ENCODE measurements around the gene GRN. TPM values are rescaled to one million over a fixed set of nuclear protein-coding genes. Genes with fewer than 3 reads are reported as not detected.

Gene GRN
- total and polyA plus RNA-seq, 2 of the 8 experiments (the other 6 are each of a cell fraction or from before 2014, with no cell fraction given): 108 to 387 TPM

DNA sequence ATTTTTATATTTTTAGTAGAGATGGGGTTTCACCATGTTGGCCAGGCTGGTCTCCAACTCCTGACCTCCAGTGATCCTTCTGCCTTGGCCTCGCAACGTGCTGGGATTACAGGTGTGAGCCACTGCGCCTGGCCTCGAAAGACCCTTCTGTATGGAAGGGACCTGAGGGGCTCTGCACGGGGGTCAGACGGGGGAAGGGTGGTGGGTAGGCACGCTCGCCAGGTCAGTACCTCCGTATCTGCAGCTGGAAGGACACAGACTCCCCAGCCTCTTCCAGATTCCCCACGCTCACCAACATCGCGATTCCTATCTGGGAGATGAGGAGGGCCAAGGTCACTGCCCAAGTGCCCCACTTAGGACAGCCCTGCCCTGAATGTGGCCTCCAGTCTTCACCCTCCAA, 31.7 kb downstream of the GRN start:
- Histone ChIP-seq H3K4me3 (ENCODE audit: extremely low read depth in 1 of 4, insufficient read depth in 2 of 4, low read depth in 3 of 4, low read length in 4 of 4) (no peak overlapping the region), H3K4me1 (replicated peaks in 1 of 4; ENCODE audit: control insufficient read depth in 3 of 4, insufficient read depth in 4 of 4, low read length in 3 of 4) (peaks cover 4 to 20% (median 14%) of the 10 kb centered on the region in 4 experiments; a peak in 6 of 7 replicates), H2BK20ac (ENCODE audit: low read length) (no peak overlapping the region), H2BK15ac (ENCODE audit: low read length) (no peak overlapping the region), H4K20me1 (replicated peaks in 1 of 2; ENCODE audit: control insufficient read depth in 1 of 2, insufficient read depth in 2 of 2, low read length in 2 of 2) (peaks cover 0 to 2% of the 10 kb centered on the region in 2 experiments), H3K79me2 (ENCODE audit: control insufficient read depth in 1 of 2, insufficient read depth in 2 of 2, low read length in 2 of 2) (no peaks in the 10 kb centered on the region), H2BK5ac (ENCODE audit: low read depth, low read length) (no peak overlapping the region), H2AFZ (ENCODE audit: low read length) (no peak overlapping the region), H3K4me2 (ENCODE audit: insufficient read depth in 1 of 2, low read depth in 2 of 2, low read length in 2 of 2) (no peak overlapping the region; a peak in 1 of 4 replicates), H3K27ac (ENCODE audit: low read depth, low read length) (no peak overlapping the region), H4K5ac (ENCODE audit: insufficient read length, low read depth, low read length) (no peak overlapping the region), H3K9me3 (ENCODE audit: insufficient read depth in 2 of 2, low read depth in 1 of 2, low read length in 1 of 2) (no peaks in the 10 kb centered on the region), H4K91ac (replicated peaks; ENCODE audit: insufficient read length, low read length) (no peak overlapping the region), H2BK120ac (replicated peaks; ENCODE audit: low read depth, low read length) (no peak overlapping the region), H3K4ac (replicated peaks; ENCODE audit: insufficient read length, low read depth, low read length) (no peak overlapping the region), H2BK12ac (ENCODE audit: low read depth, low read length) (no peak overlapping the region), H3K23me2 (ENCODE audit: low read depth, low read length) (peaks cover 5% of the 10 kb centered on the region; the same call in 1 of the 2 replicates), H3K56ac (replicated peaks; ENCODE audit: insufficient read length, low read depth, low read length) (no peak overlapping the region), H3K79me1 (ENCODE audit: low read depth, low read length) (no peaks in the 10 kb centered on the region), H2AK5ac (ENCODE audit: low read depth, low read length) (no peak overlapping the region), H3K23ac (ENCODE audit: insufficient read length) (no peak overlapping the region), H3K27me3 (replicated peaks in 1 of 4; ENCODE audit: control insufficient read depth in 3 of 4, extremely low read depth in 1 of 4, insufficient read depth in 3 of 4, low read length in 3 of 4) (no peaks in the 10 kb centered on the region; a peak in 1 of 7 replicates), H3K18ac (ENCODE audit: extremely low read depth, low read length) (no peak overlapping the region), H3K36me3 (ENCODE audit: control insufficient read depth in 2 of 4, insufficient read depth in 4 of 4, low read length in 3 of 4) (no peaks in the 10 kb centered on the region), H4K8ac (ENCODE audit: extremely low read depth, insufficient read depth, low read length) (no peak overlapping the region), H3K9ac (replicated peaks in 1 of 4; ENCODE audit: extremely low read depth in 1 of 4, low read depth in 3 of 4, low read length in 3 of 4) (no peak overlapping the region), H3K14ac (ENCODE audit: insufficient read length) (no peak overlapping the region)
- 97% methylated on average over 12 of the region's 12 CpGs; no CpG with 5 or more reads in 1 of the 2 experiments for WGBS, 2 experiments (ENCODE audit: extremely low coverage in 1 of 2, insufficient coverage in 1 of 2, insufficient read length in 1 of 2, insufficient replicate concordance in 2 of 2, low coverage in 1 of 2, low lambda C conversion rate in 2 of 2, missing lambda C conversion rate in 1 of 2)
- CTCF ChIA-PET (ENCODE audit: partially characterized antibody): interaction anchor here (0.7 to 13.8 kb wide), 11 partner anchors 9 to 165 kb away, joined by 3 to 177 read pairs (median 8); partner anchors contain the start of genes FAM171A2 and ITGA2B
- TF ChIP-seq RXRA (IDR thresholded peaks at IDR 0.05; ENCODE audit: insufficient read depth, low read depth, low read length) (no peak), EGR1 (IDR thresholded peaks at IDR 0.05; ENCODE audit: borderline replicate concordance, low read depth, low read length) (no peak)
- DNase-seq (ENCODE audit: low read depth in 1 of 2, low spot score in 2 of 2) (no peak), FAIRE-seq (no peak)
- POLR2A ChIA-PET (ENCODE audit: partially characterized antibody): interaction anchor here (1.2 to 2.7 kb wide), 3 partner anchors 8 to 20 kb away, joined by 3 to 10 read pairs (median 3); no protein-coding TSS in a partner anchor
